ENCODE measurements around the gene NRXN3.

NRXN3 gene

GRCh38 chr14:79271122-79271521 lies 1100.9 kb downstream of the NRXN3 start:
- no peak for DNase-seq

DNA sequence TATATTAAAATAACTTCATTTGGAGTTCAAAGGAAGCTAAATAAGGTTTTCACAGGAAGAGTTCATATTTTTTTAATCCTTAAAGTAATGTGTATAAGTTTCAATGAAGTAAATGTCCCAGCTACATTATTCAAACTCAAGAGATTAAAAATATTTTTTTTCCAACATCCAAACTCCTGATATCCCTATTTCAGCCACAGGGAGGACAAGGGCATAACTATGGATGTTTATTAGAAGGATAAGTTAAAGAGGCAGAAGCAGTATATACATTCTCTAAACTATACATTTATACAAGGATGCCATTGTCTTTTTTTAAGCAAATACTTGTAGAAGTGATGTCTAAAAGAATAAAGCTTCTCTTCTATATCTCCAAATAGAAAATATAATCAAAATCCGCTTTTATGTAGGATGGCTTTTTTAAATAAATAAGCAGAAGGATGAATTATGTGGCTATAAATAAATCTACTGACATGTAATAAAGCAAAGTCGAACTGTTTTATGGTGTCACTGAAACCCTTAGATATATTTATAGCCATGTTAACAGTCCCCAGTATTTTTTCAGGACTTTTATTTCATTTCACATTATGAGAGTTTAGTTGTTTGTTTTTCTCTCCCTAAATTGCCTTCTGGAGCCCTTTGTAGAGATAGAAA lies 1104.6 kb downstream of the NRXN3 start:
- no peak for DNase-seq

GRCh38 chr14:79275292-79275655 lies 1105.1 kb downstream of the NRXN3 start:
- DNase-seq = no peak

GRCh38 chr14:79278286-79278797 lies 1108.2 kb downstream of the NRXN3 start:
- no peak for DNase-seq

DNA sequence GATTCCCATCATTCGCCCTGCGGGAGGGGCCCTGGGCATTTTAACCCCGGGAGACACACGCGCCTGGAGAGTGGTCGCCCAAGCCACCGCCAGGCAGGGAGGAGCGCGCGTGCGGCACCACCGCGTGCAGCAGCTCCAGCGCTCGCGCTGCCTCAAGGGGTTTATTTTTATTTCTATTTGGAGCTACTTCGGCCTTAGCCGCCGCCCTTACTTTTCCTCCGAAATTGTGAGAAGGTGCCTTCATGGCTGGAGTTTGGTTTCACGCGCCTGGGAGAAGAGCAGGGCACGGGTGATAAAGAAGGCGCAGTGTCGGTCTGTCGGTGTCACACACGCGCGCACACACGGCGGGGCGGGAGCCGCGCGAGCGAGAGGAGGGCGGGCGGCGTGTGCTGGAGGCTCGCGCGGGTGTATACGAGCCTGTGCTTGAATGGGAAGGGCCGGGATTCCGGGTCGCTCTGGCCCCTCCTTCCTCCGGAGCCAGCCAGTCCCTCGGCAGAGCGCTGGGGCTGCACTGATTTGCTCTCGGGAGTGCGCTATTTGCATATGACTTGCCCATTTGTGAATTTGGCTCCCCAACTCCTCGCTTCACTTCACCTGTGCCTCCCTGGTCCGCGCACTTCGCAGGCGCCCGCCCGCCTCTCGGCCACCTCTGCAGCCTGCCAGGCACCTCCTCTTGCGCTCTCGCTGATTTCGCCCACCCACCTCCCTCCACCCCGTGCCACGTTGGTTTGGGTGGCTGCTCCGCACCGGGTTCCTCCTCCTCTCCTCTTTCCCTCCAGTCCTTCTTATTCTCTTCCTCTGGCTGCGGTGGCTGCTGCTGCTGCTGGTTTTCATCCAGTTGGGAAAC lies 1108.8 kb downstream of the NRXN3 start:
- DNase-seq = no peak

- no peak for DNase-seq
Measured at GRCh38 chr14:79279645-79280597, 1109.7 kb downstream of the NRXN3 start.

DNA sequence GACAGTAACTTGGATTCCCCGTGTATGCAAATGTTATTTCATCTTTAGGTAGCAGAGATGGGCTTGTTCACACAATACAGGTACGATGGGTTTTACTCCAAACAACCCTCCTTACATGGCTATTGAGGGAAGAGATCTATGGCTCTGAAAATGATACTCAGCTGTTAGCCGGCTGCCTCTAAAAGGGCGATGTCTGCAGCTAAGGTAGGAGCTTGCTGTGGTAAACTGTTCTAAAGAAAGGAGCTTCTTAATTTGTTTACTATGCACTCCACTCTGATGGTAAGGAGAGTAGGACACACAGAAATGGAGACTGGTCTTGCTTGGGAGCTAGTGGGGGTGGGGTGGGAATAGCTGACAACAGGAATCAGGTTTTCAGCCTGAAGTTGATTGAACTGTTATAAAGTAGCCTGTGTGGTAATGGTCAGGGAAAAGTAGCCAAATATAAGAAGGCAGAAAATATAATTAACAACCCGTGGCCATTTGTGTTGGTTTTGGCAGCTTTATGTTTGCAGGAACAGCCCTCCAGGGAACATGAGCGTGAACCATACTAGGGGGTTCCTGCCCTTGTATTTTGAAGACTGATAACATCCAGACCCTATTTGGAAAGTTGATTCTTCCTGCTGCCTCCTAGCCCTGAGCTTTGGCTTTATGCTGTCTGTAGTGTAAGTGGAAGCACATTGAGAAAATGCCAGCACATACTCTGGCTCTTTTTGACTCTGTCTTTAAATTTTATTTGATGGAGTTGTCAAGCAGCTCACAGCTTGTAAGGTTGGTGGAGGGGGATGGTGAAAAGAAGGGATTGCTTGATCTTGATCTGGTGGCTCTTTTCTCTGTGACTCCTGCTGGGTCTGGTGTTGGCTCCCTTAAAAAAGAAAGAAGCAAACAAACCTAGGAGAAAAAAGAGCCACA lies 1111.3 kb downstream of the NRXN3 start:
- DNase-seq = no peak

- no peak for DNase-seq
Measured at GRCh38 chr14:79284621-79285020, 1114.4 kb downstream of the NRXN3 start.

DNA sequence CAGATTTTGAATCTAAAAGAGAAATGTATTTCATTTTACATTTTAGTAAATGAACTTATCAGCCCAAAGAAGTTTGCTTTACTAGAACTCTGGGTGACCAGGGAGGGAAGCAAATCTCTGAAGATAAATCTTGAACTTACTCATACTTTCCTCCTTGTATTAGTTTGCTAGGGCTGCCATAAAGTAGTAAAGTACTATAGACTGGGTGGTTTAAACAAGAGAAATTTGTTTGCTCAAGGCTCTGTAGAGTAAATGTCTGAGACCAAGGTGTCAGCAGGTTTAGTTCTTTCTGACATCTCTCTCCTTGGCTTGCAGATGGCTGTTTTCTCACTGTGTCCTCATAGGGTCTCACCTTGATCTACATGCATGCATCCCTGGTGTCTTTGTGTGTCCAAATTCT lies 1115.1 kb downstream of the NRXN3 start:
- no peak for DNase-seq

- no peak for DNase-seq
Measured at GRCh38 chr14:79287976-79288375, 1117.8 kb downstream of the NRXN3 start.

GRCh38 chr14:79293482-79294177 lies 1123.5 kb downstream of the NRXN3 start:
- no peak for DNase-seq

DNA sequence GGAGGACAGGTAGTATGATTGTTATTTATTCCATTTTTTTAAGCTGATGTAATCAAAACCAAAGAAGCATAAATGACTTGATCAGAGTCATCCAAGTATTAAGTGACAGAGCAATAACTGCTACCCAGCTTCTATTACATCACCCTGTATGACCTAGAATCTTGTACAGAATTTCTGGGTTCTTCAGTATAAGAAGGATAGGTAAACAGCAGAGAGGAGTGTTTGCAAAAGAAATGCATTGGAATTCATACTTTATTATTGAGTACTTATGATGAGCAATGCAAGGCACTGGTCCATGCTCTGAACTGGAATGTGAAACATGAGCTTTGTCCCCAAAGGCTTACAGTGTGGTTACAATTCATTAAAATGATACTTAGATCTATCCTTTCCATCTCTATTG lies 1124.3 kb downstream of the NRXN3 start:
- DNase-seq = no peak

GRCh38 chr14:79295385-79295784 lies 1125.2 kb downstream of the NRXN3 start:
- no peak for DNase-seq

DNA sequence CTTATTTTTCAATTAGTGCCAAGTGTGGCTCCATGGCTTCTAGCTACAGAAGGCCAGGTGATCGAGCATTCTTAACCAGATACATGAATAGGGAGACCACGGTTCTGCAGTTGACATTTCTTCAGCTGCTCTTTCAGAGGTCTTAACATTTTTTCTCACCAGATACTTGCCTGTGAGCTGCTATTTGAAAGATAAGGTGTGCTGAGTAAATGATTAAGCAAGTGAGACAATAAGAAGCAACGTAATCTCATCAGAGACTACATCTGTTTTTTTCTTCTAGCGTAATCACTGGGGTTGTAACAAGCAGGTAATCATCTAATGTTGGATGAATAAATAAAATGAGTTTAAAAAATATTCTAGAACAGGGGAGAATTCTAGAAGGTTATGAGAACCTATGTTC lies 1128.2 kb downstream of the NRXN3 start:
- no peak for DNase-seq

- DNase-seq = no peak
Measured at GRCh38 chr14:79299162-79299561, 1129.0 kb downstream of the NRXN3 start.

- DNase-seq = no peak
Measured at GRCh38 chr14:79304279-79304678, 1134.1 kb downstream of the NRXN3 start.

- DNase-seq = no peak
Measured at GRCh38 chr14:79306546-79306945, 1136.4 kb downstream of the NRXN3 start.

- no peak for DNase-seq
Measured at GRCh38 chr14:79318371-79318770, 1148.2 kb downstream of the NRXN3 start.

DNA sequence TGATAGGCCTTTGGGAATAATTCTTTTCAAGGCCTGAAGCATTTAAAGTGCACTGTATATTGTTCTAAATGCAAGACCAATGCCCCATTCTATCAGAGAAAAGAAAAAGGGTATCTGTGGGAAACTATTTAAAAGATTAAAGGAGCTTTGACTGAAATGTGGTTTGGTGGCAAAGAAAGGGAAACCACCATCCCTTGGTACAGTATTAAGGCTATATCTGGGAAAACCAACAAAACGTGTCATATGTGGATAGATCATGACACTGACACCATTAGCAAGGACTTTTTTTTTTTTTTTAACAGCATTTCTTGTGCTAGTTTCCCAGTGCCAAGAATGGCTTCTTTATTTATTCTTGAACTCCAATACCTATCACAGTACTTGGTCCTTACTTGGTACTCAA lies 1150.4 kb downstream of the NRXN3 start:
- no peak for DNase-seq

DNA sequence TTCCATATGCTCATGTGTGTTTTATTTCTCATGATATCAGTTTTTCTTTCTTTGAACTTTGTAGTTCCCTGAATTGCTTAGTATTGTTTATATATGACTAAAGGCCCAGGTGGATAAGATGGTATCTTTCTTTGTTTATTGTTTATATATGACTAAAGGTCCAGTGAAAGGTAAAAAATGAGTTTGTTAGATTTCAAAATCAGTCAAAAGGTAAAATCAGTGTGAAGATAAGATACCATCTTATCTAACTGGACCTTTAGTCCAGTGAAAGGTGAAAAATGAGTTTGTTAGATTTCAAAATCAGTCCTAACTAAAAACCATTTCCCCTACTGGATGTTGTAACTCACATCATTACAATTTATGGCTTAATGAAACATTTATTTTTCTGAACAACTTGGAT lies 1150.9 kb downstream of the NRXN3 start:
- DNase-seq = no peak

- DNase-seq = no peak
Measured at GRCh38 chr14:79325071-79325470, 1154.9 kb downstream of the NRXN3 start.
